HG02642 (cell line): Measurements from ENCODE around the gene NOCT.
A peak's percentile ranks its signal among the peaks of the same experiment; 100 is the strongest.
"Not testable (repeated sequence)": the region's sequence is repeated elsewhere in the genome, so short reads cannot be mapped to it uniquely, and the experiment has no call there.

ENCODE experiments used
- ATAC-seq: cut with Tn5 transposase; IDR thresholded peaks from one replicate; pipeline ENCODE4 v1.9.1; 2021; ENCODE audit warnings: mild to moderate bottlenecking; ENCODE audit not compliant: unreplicated experiment, poor library complexity

NOCT gene, protein sequence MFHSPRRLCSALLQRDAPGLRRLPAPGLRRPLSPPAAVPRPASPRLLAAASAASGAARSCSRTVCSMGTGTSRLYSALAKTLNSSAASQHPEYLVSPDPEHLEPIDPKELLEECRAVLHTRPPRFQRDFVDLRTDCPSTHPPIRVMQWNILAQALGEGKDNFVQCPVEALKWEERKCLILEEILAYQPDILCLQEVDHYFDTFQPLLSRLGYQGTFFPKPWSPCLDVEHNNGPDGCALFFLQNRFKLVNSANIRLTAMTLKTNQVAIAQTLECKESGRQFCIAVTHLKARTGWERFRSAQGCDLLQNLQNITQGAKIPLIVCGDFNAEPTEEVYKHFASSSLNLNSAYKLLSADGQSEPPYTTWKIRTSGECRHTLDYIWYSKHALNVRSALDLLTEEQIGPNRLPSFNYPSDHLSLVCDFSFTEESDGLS

DNA sequence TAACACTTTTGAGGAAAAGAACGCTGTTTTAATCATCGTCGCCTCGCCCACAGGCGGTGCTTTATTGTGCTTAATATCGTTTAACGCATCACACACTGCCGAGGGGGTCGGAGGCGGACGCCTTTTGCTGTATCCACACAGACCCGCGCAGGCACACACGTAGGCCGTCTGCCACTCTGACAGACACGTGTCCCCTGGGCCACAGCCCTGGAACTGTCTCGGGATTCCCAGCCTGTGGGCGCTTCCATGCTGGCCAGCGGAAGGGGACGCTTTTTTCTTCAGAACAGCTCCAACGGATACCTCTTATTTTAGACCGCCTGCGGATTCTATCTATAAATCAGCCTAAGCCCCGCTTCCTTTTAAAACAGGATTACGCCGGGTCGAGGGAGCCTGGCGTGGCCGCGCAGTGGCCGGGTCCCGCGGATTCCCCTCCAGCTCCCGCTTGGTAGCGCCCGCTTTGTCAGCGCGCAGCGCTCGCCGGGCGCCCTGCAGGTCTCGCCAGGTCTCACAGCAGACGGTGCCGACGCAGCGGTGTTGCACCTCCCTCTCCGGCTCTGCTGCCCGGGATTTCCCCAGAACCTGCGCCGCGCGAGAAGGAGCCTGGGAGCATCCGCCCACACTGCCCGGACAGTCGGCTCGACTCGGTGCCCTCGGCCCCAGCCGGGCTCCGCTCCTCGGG is at the start of gene NOCT:
NOCT (plus strand) TSS at position 513 of the 679 bp plus-strand sequence. CDS start 201 bp downstream, outside the sequence.
- peak; percentile 96 for ATAC-seq

- ATAC-seq: peak; percentile 93
Measured at GRCh38 chr4:138967313-138967712, 48.3 kb upstream of the NOCT start.

GRCh38 chr4:138972956-138973801 is 42.4 kb upstream of the NOCT start:
- no peak for ATAC-seq

GRCh38 chr4:138975225-138975624 is 40.4 kb upstream of the NOCT start:
- ATAC-seq: no peak

DNA sequence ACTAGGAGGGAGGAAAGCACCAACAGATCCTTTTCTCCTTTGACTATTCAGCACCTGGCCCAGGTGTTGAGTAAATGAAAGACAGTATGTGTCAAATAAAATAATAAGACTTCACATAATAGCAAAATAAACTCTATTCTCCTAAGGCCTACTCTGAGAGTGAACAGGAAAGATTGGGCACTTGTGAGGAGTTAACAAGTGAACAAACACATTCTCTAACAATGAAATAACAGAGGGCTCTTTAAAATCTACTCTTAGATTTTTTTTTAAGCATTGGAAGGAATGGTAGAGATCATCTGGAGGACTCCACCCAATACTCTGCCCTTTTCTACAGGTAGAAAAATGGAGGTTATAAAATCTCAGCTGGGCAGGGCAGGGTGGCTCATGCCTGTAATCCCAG is 39.1 kb upstream of the NOCT start:
- no peak for ATAC-seq

- ATAC-seq: peak; percentile 93
Measured at GRCh38 chr4:138977524-138977923, 38.1 kb upstream of the NOCT start.

- peak; percentile 1 for ATAC-seq
Measured at GRCh38 chr4:138978028-138978585, 37.5 kb upstream of the NOCT start.

- no peak for ATAC-seq
Measured at GRCh38 chr4:138978600-138978999, 37.0 kb upstream of the NOCT start.

- ATAC-seq: no peak
Measured at GRCh38 chr4:138979742-138980141, 35.8 kb upstream of the NOCT start.

- ATAC-seq: no peak
Measured at GRCh38 chr4:138981930-138982390, 33.6 kb upstream of the NOCT start.

DNA sequence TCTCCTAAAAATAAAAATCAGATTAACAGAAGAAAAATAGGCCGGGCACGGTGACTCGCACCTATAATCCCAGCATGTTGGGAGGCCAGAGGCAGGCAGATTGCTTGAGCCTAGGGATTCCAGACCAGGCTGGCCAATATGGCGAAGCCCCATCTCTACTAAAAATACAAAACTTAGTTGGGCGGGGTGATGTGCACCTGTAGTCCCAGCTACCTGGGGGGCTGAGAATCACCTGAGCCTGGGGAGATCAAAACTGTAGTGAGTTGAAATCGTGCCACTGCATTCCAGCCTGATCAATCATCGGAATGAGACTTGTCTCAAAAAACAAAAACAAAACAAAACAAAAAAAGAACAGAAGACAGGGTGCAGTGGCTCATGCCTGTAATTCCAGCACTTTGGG is 32.8 kb upstream of the NOCT start:
- ATAC-seq: no peak

DNA sequence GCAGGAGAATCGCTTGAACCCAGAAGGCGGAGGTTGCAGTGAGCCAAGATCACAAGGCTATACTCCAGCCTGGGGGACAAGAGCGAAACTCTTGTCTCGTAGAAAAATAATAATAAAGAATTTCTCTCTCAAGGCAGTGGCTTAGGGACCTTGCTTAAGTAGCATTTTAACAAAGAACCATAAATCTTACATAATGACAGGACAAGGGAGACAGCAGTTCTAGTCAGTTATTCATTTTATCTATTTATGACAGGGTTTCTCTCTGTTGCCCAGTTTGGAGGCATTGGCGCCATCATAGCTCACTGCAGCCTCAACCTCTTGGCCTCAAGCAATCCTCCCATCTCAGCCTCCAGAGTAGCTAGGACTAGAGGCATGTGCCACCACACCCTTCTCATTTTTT is 31.9 kb upstream of the NOCT start:
- ATAC-seq: no peak

DNA sequence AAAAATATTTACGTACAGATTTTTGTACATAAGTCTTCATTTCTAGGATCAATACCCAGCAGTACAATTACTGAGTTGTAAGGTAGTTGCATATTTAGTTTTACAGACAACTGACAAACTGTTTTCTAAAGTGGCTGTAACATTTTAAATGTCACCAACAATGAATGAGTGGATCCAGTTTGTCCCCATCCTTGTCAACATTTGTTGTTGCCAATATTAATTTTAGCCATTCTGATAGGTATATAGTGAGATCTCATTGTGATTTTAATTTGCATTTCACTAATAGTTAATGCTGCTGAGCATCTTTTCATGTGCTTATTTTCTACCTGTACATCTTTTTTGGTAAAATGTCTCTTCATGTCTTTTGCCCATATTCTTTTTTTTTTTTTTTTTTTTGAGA is 30.9 kb upstream of the NOCT start:
- ATAC-seq: no peak

- ATAC-seq: no peak
Measured at GRCh38 chr4:138992676-138993075, 22.9 kb upstream of the NOCT start.

DNA sequence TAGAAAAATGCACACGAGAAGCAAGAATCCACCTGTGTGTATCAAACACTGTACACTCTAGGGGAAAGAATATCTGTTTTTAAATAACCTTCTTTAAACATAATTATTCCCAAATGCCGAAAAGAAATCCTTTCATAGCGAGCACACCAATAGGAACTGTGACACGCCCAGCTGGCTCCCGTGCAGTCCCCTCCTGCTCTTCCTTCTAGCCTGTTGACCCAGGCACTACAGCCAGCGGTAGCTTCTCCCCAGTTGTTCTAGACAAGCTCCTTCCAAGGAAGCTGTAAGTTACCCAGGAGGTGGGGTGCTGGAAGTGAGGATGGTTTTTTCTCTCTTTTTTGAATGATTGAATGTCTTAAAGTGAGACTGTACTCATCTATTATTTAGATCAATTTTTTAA is 19.5 kb upstream of the NOCT start:
- ATAC-seq: no peak

DNA sequence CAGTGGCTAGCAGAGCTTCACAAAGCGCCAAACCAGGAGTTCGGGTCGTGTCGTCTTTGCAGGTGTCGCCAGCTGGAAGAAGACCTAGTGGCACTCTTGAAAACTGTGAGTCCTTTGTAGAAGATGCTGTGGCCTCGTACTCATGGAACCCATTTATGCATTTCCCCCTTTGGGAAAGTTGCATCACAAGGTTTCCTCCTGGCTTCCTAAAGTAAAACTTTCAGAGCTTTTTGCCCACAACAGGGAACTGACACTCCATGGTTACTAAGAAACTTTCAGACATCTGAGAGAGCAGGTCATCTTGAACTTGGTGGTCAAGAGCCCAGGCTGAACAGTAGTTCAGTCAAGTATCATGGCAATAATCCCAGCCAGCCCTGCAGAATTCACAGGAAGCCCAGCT is 15.9 kb upstream of the NOCT start:
- ATAC-seq: no peak

GRCh38 chr4:139000134-139000533 is 15.4 kb upstream of the NOCT start:
- not testable (repeated sequence) for ATAC-seq

DNA sequence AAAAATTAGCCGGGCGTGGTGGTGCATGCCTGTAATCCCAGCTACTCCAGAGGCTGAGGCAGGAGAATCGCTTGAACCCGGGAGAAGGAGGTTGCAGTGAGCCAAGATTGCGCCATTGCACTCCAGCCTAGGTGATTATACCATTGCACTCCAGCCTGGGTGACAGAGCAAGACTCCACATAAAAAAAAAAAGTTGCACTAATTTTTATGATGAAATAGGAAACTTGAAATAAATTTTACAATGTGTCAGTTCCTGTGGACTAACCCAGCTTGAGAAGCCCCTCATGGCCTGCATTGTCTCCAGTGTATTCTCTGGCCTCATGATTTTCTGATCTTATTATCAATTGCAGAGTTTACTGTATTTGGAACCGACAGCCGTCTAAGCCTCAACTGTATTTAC is 14.2 kb upstream of the NOCT start:
- ATAC-seq: not testable (repeated sequence)

GRCh38 chr4:139003668-139004067 is 11.9 kb upstream of the NOCT start:
- not testable (repeated sequence) for ATAC-seq

- ATAC-seq: no peak
Measured at GRCh38 chr4:139005774-139006173, 9.8 kb upstream of the NOCT start.
